Lung (tissue), 13 donors: ENCODE data around the gene ACAP1. TPM values are rescaled to one million over a fixed set of nuclear protein-coding genes. Genes with fewer than 3 reads are reported as not detected.

Experiments used
- ATAC-seq: fragments of 200-7000 bp; cut with Tn5 transposase; one replicate; pipeline ENCODE4 v1.9.1; 2020; ENCODE audit warnings: moderate number of reproducible peaks; ENCODE audit not compliant: insufficient read depth, low FRiP score
- DNase-seq, 3 donors: peaks; one replicate each; pipeline ENCODE4 v3.0.0-alpha.2; 2013 to 2017
- H3K27ac ChIP-seq, 2 donors: one replicate each; pipeline ENCODE4 v1.5.1; 2013; ENCODE audit warnings: mild to moderate bottlenecking in 2 of 2, moderate library complexity in 2 of 2, control low read depth in 1 of 2, inconsistent platforms in 1 of 2, low read depth in 1 of 2, low read length in 1 of 2
- H3K27me3 ChIP-seq, 3 donors: one replicate each; pipeline ENCODE4 v1.5.1; 2013; ENCODE audit warnings: low read length in 2 of 3; ENCODE audit not compliant: control insufficient read depth in 3 of 3, insufficient read depth in 3 of 3
- H3K36me3 ChIP-seq, 4 donors: one replicate each; pipeline ENCODE4 v1.5.1; 2013; ENCODE audit warnings: low read length in 4 of 4, mild to moderate bottlenecking in 1 of 4, moderate library complexity in 1 of 4; ENCODE audit not compliant: control insufficient read depth in 4 of 4, insufficient read depth in 4 of 4
- H3K4me1 ChIP-seq, 5 donors: one replicate each; pipeline ENCODE4 v1.5.1; 2013; ENCODE audit warnings: low read length in 5 of 5, mild to moderate bottlenecking in 2 of 5, moderate library complexity in 1 of 5; ENCODE audit not compliant: control insufficient read depth in 5 of 5, insufficient read depth in 5 of 5
- H3K4me3 ChIP-seq: one replicate; pipeline ENCODE4 v1.5.1; 2013; ENCODE audit warnings: mild to moderate bottlenecking, control low read depth, moderate library complexity
- H3K9ac ChIP-seq, 2 donors: one replicate each; pipeline ENCODE4 v1.5.1; 2013; ENCODE audit warnings: low read length in 2 of 2, control low read depth in 1 of 2; ENCODE audit not compliant: insufficient read depth in 1 of 2
- H3K9me3 ChIP-seq, 4 donors: one replicate each; pipeline ENCODE4 v1.5.1; 2013; ENCODE audit warnings: low read length in 3 of 4, mild to moderate bottlenecking in 1 of 4, moderate library complexity in 1 of 4; ENCODE audit not compliant: control insufficient read depth in 4 of 4, insufficient read depth in 3 of 4
- WGBS, 2 donors: extraction: QIAGEN DNeasy Blood & Tissue Kit; methylation state at CpG; one replicate each; pipeline ENCODE4 v1.1.7; 2013; 5-methylcytosine and 5-hydroxymethylcytosine counted together
- polyA plus RNA-seq, 2 donors: library from polyadenylated mRNA; stranded (reverse); fragments of 200-250 nt; gene quantifications; one replicate each; pipeline ENCODE4 v1.2.1, GENCODE V29; 2013
- small RNA-seq: library from RNA; depleted of rRNA; stranded (forward); fragments of <200 nt; gene quantifications from one replicate; pipeline ENCODE3, GENCODE V24; 2014; ENCODE audit warnings: low replicate concordance
- total RNA-seq, 2 donors: library from RNA; depleted of rRNA in 1 of 2; stranded (reverse); fragments of >200 nt in 1 of 2; gene quantifications; one replicate each; pipeline ENCODE4 v1.2.1, GENCODE V29; 2014 to 2021
- TF ChIP-seq, protein P1 (sequence below): IDR thresholded peaks from 2 replicates; pipeline ENCODE4 v1.5.1; 2012; ENCODE audit warnings: mild to moderate bottlenecking; ENCODE audit errors: control extremely low read depth, extremely low read depth
- donor health status: control.
- donor health status: control.
- donor health status: Bipolar disorder and iron deficiency.
- donor health status: healthy.
- donor health status: DM: yes; HTN: yes; CAD: no.

Gene ACAP1
- total and polyA plus RNA-seq, 4 donors = 9.2 to 39.4 (median 22.1) TPM

DNA sequence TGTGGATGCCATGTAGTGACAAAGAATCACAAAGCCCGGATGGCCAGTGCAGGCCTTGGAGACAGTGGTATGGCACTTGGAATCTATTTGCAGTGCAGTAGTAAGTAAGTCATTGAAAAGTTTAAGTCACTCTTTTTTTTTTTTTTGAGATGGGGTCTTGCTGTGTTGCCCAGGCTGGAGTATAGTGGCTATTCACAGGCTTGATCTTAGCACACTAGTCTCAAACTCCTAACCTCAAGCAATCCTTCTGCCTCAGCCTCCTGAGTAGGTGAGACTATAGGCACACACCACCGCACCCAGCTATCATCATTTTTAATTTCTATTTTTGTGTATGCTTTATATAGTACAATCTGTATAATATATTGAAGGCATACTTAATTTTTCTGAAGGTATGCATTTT lies 62.3 kb downstream of the ACAP1 start:
- TF ChIP-seq, protein P1, sequence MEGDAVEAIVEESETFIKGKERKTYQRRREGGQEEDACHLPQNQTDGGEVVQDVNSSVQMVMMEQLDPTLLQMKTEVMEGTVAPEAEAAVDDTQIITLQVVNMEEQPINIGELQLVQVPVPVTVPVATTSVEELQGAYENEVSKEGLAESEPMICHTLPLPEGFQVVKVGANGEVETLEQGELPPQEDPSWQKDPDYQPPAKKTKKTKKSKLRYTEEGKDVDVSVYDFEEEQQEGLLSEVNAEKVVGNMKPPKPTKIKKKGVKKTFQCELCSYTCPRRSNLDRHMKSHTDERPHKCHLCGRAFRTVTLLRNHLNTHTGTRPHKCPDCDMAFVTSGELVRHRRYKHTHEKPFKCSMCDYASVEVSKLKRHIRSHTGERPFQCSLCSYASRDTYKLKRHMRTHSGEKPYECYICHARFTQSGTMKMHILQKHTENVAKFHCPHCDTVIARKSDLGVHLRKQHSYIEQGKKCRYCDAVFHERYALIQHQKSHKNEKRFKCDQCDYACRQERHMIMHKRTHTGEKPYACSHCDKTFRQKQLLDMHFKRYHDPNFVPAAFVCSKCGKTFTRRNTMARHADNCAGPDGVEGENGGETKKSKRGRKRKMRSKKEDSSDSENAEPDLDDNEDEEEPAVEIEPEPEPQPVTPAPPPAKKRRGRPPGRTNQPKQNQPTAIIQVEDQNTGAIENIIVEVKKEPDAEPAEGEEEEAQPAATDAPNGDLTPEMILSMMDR = no peak
- DNase-seq = no peak
- no peak for ATAC-seq
- 86 to 96% methylated on average over 2 of the region's 2 CpGs for WGBS, 2 donors
- H3K4me3 ChIP-seq = no peak overlapping the region
- H3K9me3 ChIP-seq = no peaks in the 10 kb centered on the region
- no peaks in the 10 kb centered on the region for H3K36me3 ChIP-seq
- H3K27ac ChIP-seq = no peak overlapping the region
- no peak overlapping the region for H3K9ac ChIP-seq
- no peaks in the 10 kb centered on the region for H3K27me3 ChIP-seq
- H3K4me1 ChIP-seq = peaks cover 0 to 15% (median 7%) of the 10 kb centered on the region in 5 donors

Small RNA genes within 50 kb of the gene (small RNA-seq; reads per million reads assigned to genes)
- not detected for gene AC026954.2

Other genes starting within 250 kb of the ACAP1 start
Only the 30 nearest of the 35 such genes appear.
- gene ASGR1, start 157.2 kb upstream of the ACAP1 start, total RNA-seq = 1 to 10 TPM; 5.9 to 7.0 TPM
- gene ASGR1, start 157.2 kb upstream of the ACAP1 start, polyA plus RNA-seq = 10 to 100 TPM in 1 of 2 donors, 1 to 10 TPM in 1; 5.9 to 11.2 TPM
- gene DLG4, start 116.7 kb upstream of the ACAP1 start, total RNA-seq = 10 to 100 TPM; 17.1 to 20.1 TPM
- gene DLG4, start 116.7 kb upstream of the ACAP1 start, polyA plus RNA-seq = 10 to 100 TPM; 10.0 to 13.4 TPM
- gene ACADVL, start 116.6 kb upstream of the ACAP1 start, total RNA-seq = 100 to 1,000 TPM; 158 to 679 TPM
- gene ACADVL, start 116.6 kb upstream of the ACAP1 start, polyA plus RNA-seq = 100 to 1,000 TPM; 412 to 774 TPM
- 10 to 100 TPM; 45.3 to 57.5 TPM for gene DVL2, start 102.0 kb upstream of the ACAP1 start, total RNA-seq
- gene DVL2, start 102.0 kb upstream of the ACAP1 start, polyA plus RNA-seq = 10 to 100 TPM; 22.2 to 25.1 TPM
- 10 to 100 TPM; 25.4 to 27.3 TPM for gene PHF23, start 97.1 kb upstream of the ACAP1 start, total RNA-seq
- gene PHF23, start 97.1 kb upstream of the ACAP1 start, polyA plus RNA-seq = 10 to 100 TPM; 27.2 to 40.5 TPM
- gene GABARAP, start 94.1 kb upstream of the ACAP1 start, total RNA-seq = 100 to 1,000 TPM; 315 to 496 TPM
- 1,000 to 10,000 TPM in 1 of 2 donors, 100 to 1,000 TPM in 1; 874 to 1,149 TPM for gene GABARAP, start 94.1 kb upstream of the ACAP1 start, polyA plus RNA-seq
- gene CTDNEP1, start 84.8 kb upstream of the ACAP1 start, total RNA-seq = 100 to 1,000 TPM in 1 of 2 donors, 10 to 100 TPM in 1; 76.0 to 126 TPM
- gene CTDNEP1, start 84.8 kb upstream of the ACAP1 start, polyA plus RNA-seq = 100 to 1,000 TPM in 1 of 2 donors, 10 to 100 TPM in 1; 72.5 to 105 TPM
- gene ELP5, start 84.3 kb upstream of the ACAP1 start, total RNA-seq = 10 to 100 TPM; 19.8 to 39.3 TPM
- gene ELP5, start 84.3 kb upstream of the ACAP1 start, polyA plus RNA-seq = 10 to 100 TPM; 34.0 to 63.2 TPM
- gene CLDN7, start 74.1 kb upstream of the ACAP1 start, total RNA-seq = 100 to 1,000 TPM; 117 to 171 TPM
- 100 to 1,000 TPM; 119 to 199 TPM for gene CLDN7, start 74.1 kb upstream of the ACAP1 start, polyA plus RNA-seq
- gene SLC2A4, start 54.8 kb upstream of the ACAP1 start, total RNA-seq = 1 to 10 TPM; 1.2 to 2.0 TPM
- 1 to 10 TPM; 1.1 to 1.3 TPM for gene SLC2A4, start 54.8 kb upstream of the ACAP1 start, polyA plus RNA-seq
- under 1 TPM; 0.28 to 0.57 TPM for gene YBX2, start 41.9 kb upstream of the ACAP1 start, total RNA-seq
- under 1 TPM; 0.03 to 0.53 TPM for gene YBX2, start 41.9 kb upstream of the ACAP1 start, polyA plus RNA-seq
- 100 to 1,000 TPM; 104 to 516 TPM for gene EIF5A, start 28.9 kb upstream of the ACAP1 start, total RNA-seq
- 100 to 1,000 TPM; 596 to 607 TPM for gene EIF5A, start 28.9 kb upstream of the ACAP1 start, polyA plus RNA-seq
- gene GPS2, start 21.2 kb upstream of the ACAP1 start, total RNA-seq = 10 to 100 TPM; 23.8 to 57.0 TPM
- gene GPS2, start 21.2 kb upstream of the ACAP1 start, polyA plus RNA-seq = 10 to 100 TPM; 68.6 to 71.6 TPM
- 10 to 100 TPM; 21.7 to 33.9 TPM for gene NEURL4, start 7.2 kb upstream of the ACAP1 start, total RNA-seq
- 10 to 100 TPM; 17.3 to 27.0 TPM for gene NEURL4, start 7.2 kb upstream of the ACAP1 start, polyA plus RNA-seq
- 10 to 100 TPM in 1 of 2 donors, 1 to 10 TPM in 1; 5.9 to 14.9 TPM for gene KCTD11, start 15.6 kb downstream of the ACAP1 start, total RNA-seq
- gene KCTD11, start 15.6 kb downstream of the ACAP1 start, polyA plus RNA-seq = 10 to 100 TPM; 11.1 to 14.1 TPM
- not detected for gene TMEM95, start 18.6 kb downstream of the ACAP1 start, total RNA-seq
- gene TMEM95, start 18.6 kb downstream of the ACAP1 start, polyA plus RNA-seq = not detected
- 1 to 10 TPM; 5.4 to 8.2 TPM for gene TNK1, start 44.6 kb downstream of the ACAP1 start, total RNA-seq
- 1 to 10 TPM; 3.7 to 6.0 TPM for gene TNK1, start 44.6 kb downstream of the ACAP1 start, polyA plus RNA-seq
- 10 to 100 TPM; 32.4 to 43.0 TPM for gene PLSCR3, start 58.0 kb downstream of the ACAP1 start, total RNA-seq
- gene PLSCR3, start 58.0 kb downstream of the ACAP1 start, polyA plus RNA-seq = 10 to 100 TPM; 19.2 to 36.0 TPM
- gene TMEM256, start 67.6 kb downstream of the ACAP1 start, total RNA-seq = 10 to 100 TPM; 70.2 to 78.7 TPM
- gene TMEM256, start 67.6 kb downstream of the ACAP1 start, polyA plus RNA-seq = 100 to 1,000 TPM in 1 of 2 donors, 10 to 100 TPM in 1; 71.6 to 247 TPM
- 10 to 100 TPM; 11.2 to 15.2 TPM for gene NLGN2, start 71.3 kb downstream of the ACAP1 start, total RNA-seq
- 1 to 10 TPM; 5.0 to 5.1 TPM for gene NLGN2, start 71.3 kb downstream of the ACAP1 start, polyA plus RNA-seq
- gene SPEM1, start 83.8 kb downstream of the ACAP1 start, total RNA-seq = not detected
- gene SPEM1, start 83.8 kb downstream of the ACAP1 start, polyA plus RNA-seq = not detected
- not detected for gene SPEM2, start 89.1 kb downstream of the ACAP1 start, total RNA-seq
- gene SPEM2, start 89.1 kb downstream of the ACAP1 start, polyA plus RNA-seq = not detected
- not detected for gene SPEM3, start 92.3 kb downstream of the ACAP1 start, total RNA-seq
- gene SPEM3, start 92.3 kb downstream of the ACAP1 start, polyA plus RNA-seq = not detected
- gene TMEM102, start 98.9 kb downstream of the ACAP1 start, total RNA-seq = 1 to 10 TPM; 4.8 to 9.0 TPM
- 1 to 10 TPM; 5.5 to 8.4 TPM for gene TMEM102, start 98.9 kb downstream of the ACAP1 start, polyA plus RNA-seq
- 1 to 10 TPM in 1 of 2 donors, under 1 TPM in 1; 0.52 to 3.5 TPM for gene FGF11, start 103.0 kb downstream of the ACAP1 start, total RNA-seq
- under 1 TPM; 0.47 to 0.79 TPM for gene FGF11, start 103.0 kb downstream of the ACAP1 start, polyA plus RNA-seq
- 10 to 100 TPM; 10.5 to 10.7 TPM for gene CHRNB1, start 108.5 kb downstream of the ACAP1 start, total RNA-seq
- gene CHRNB1, start 108.5 kb downstream of the ACAP1 start, polyA plus RNA-seq = 10 to 100 TPM in 1 of 2 donors, 1 to 10 TPM in 1; 7.0 to 11.9 TPM
- gene ZBTB4, start 143.1 kb downstream of the ACAP1 start, total RNA-seq = 10 to 100 TPM; 40.4 to 56.4 TPM
- gene ZBTB4, start 143.1 kb downstream of the ACAP1 start, polyA plus RNA-seq = 10 to 100 TPM; 20.1 to 26.5 TPM
- gene SLC35G6, start 144.9 kb downstream of the ACAP1 start, total RNA-seq = not detected
- not detected for gene SLC35G6, start 144.9 kb downstream of the ACAP1 start, polyA plus RNA-seq
- 100 to 1,000 TPM; 113 to 129 TPM for gene POLR2A, start 147.8 kb downstream of the ACAP1 start, total RNA-seq
- gene POLR2A, start 147.8 kb downstream of the ACAP1 start, polyA plus RNA-seq = 10 to 100 TPM; 37.8 to 40.9 TPM
- 10 to 100 TPM; 15.1 to 46.5 TPM for gene TNFSF12, start 212.5 kb downstream of the ACAP1 start, total RNA-seq
- gene TNFSF12, start 212.5 kb downstream of the ACAP1 start, polyA plus RNA-seq = 10 to 100 TPM; 35.4 to 72.2 TPM